ENCODE measurements around the gene TBX2. TPM values are rescaled to one million over a fixed set of nuclear protein-coding genes. Genes with fewer than 3 reads are reported as not detected.
A peak's percentile ranks its signal among the peaks of the same experiment; 100 is the strongest.
"Not testable (repeated sequence)": the region's sequence is repeated elsewhere in the genome, so short reads cannot be mapped to it uniquely, and the experiment has no call there.

Gene TBX2
- total and polyA plus RNA-seq, 2 of the 13 experiments (the other 11 are each of a cell fraction or from before 2014, with no cell fraction given): 2.8 to 15.3 TPM

GRCh38 chr17:61354895-61355874 lies 44.5 kb upstream of the TBX2 start (continued):
- TF ChIP-seq MIXL1 (CRISPR knock-in tag; IDR thresholded peaks at IDR 0.05) (no peak), TFE3 (CRISPR knock-in tag; IDR thresholded peaks at IDR 0.05) (no peak), PTBP1 (IDR thresholded peaks at IDR 0.05; ENCODE audit: low read depth, low read length, poor library complexity, severe bottlenecking) (no peak), U2AF2 (IDR thresholded peaks at IDR 0.05; ENCODE audit: low read depth, low read length) (no peak), ZBTB38 (CRISPR knock-in tag; IDR thresholded peaks at IDR 0.05) (peak; percentile 43)

GRCh38 chr17:61357061-61357460 lies 42.6 kb upstream of the TBX2 start:
- 0 out of 2 replicates have a peak, but pooled peaks have one; percentile 11 for TF ChIP-seq CBX5 (CRISPR knock-in tag; IDR thresholded peaks at IDR 0.05; ENCODE audit: borderline replicate concordance)
- 0 out of 2 replicates have a peak, but pooled peaks have one; percentile 30 for TF ChIP-seq ZNF121 (CRISPR knock-in tag; IDR thresholded peaks at IDR 0.05)
- TF ChIP-seq CEBPG (CRISPR knock-in tag; IDR thresholded peaks at IDR 0.05): peak; percentile 50; the same call in 1 of the 2 replicates
- peak; percentile 13; the same call in 1 of the 2 replicates for TF ChIP-seq GATAD1 (CRISPR knock-in tag; IDR thresholded peaks at IDR 0.05)
- TF ChIP-seq ZBED4 (CRISPR knock-in tag; IDR thresholded peaks at IDR 0.05; ENCODE audit: borderline replicate concordance): peak; percentile 8; the same call in 1 of the 2 replicates
- TF ChIP-seq ZNF292 (CRISPR knock-in tag; IDR thresholded peaks at IDR 0.05; ENCODE audit: borderline replicate concordance, low read depth): peak; percentile 2; the same call in 1 of the 2 replicates
- TF ChIP-seq ZMYM2 (CRISPR knock-in tag; IDR thresholded peaks at IDR 0.05): 0 out of 2 replicates have a peak, but pooled peaks have one; percentile 5
- 0 out of 2 replicates have a peak, but pooled peaks have one; percentile 15 for TF ChIP-seq KLF11 (CRISPR knock-in tag; IDR thresholded peaks at IDR 0.05)
- ChIA-PET POLR2A (interaction anchor here (0.7 to 4.1 kb wide), 8 partner anchors 8 to 462 kb away, joined by 3 to 39 read pairs (median 6); partner anchors contain the start of gene TBX2), CTCF (ENCODE audit: low intra/inter-chr PET ratio, low total read pairs) (interaction anchor here (0.7 kb wide), 1 partner anchor 52 kb away, joined by 3 read pairs; no protein-coding TSS in a partner anchor)
- H3K9ac ChIP-seq (ENCODE audit: insufficient read depth, low read depth, low read length); H4K20me1 ChIP-seq (ENCODE audit: insufficient read depth, low read length); H3K79me2 ChIP-seq (ENCODE audit: insufficient read depth, low read length); BruUV-seq (replicated peaks); H3K9me3 ChIP-seq (ENCODE audit: low read length); H3K36me3 ChIP-seq (replicated peaks in 1 of 2; ENCODE audit: control insufficient read depth in 1 of 2, insufficient read depth in 2 of 2, low read length in 2 of 2); intact Hi-C loops (cut with micrococcal nuclease; ENCODE audit: unreplicated experiment); H3K4me3 ChIP-seq (replicated peaks in 1 of 3; ENCODE audit: insufficient read depth in 1 of 3, low read depth in 2 of 3, low read length in 3 of 3); FAIRE-seq; in situ Hi-C loops (cut with HindIII; ENCODE audit: extremely low pct_ligation_motif_present, low pct_unique_long_range_greater_than_20kb); DNase-seq (ENCODE audit: low spot score); H3K27me3 ChIP-seq (ENCODE audit: control insufficient read depth in 1 of 2, insufficient read depth in 2 of 2, low read length in 2 of 2); H2AFZ ChIP-seq (ENCODE audit: low read length): not testable (repeated sequence)
- 31% methylated on average over 3 of the region's 3 CpGs for WGBS (ENCODE audit: low lambda C conversion rate)
- peak overlapping the region; percentile 26 for H3K4me2 ChIP-seq (ENCODE audit: low read depth, low read length)
- peak; percentile 5; the same call in 1 of the 3 replicates for ATAC-seq
- H3K4me1 ChIP-seq (ENCODE audit: insufficient read depth, low read length): peaks cover 99% of the 10 kb centered on the region
- peak overlapping the region; percentile 47 for H3K27ac ChIP-seq (ENCODE audit: extremely low read length, insufficient read depth, low read length)
